Spleen (tissue), 11 donors: ENCODE results near the gene CBX1. TPM values are rescaled to one million over a fixed set of nuclear protein-coding genes. Genes with fewer than 3 reads are reported as not detected.
A peak's percentile ranks its signal among the peaks of the same experiment; 100 is the strongest.

Experiments
- DNase-seq: peaks from one replicate; pipeline ENCODE4 v3.0.0-alpha.2; 2020
- H3K27ac ChIP-seq, 8 donors: fragments of 200-600 bp; sonication (generic) in 7 of 8; 1 replicate in 4 of 8; 2 replicates in 4 of 8; pipeline versions ENCODE4 v1.5.0 to v1.8.0; 2016 to 2021; ENCODE audit warnings: inconsistent platforms in 4 of 8, mild to moderate bottlenecking in 4 of 8, moderate library complexity in 1 of 8
- H3K27me3 ChIP-seq, 7 donors: fragments of 200-600 bp; sonication (generic) in 6 of 7; replicated peaks in 1 of 7; 1 replicate in 4 of 7; 2 replicates in 3 of 7; pipeline versions ENCODE4 v1.5.0 to v1.8.0; 2016 to 2021; ENCODE audit warnings: inconsistent platforms in 3 of 7, mild to moderate bottlenecking in 1 of 7
- H3K36me3 ChIP-seq, 6 donors: fragments of 200-600 bp; sonication (generic) in 5 of 6; 1 replicate in 4 of 6; 2 replicates in 2 of 6; pipeline versions ENCODE4 v1.5.0 to v1.8.0; 2016 to 2021; ENCODE audit warnings: inconsistent platforms in 2 of 6
- H3K4me1 ChIP-seq, 6 donors: fragments of 200-600 bp; sonication (generic) in 5 of 6; 1 replicate in 3 of 6; 2 replicates in 3 of 6; pipeline versions ENCODE4 v1.5.0 to v1.8.0; 2016 to 2021; ENCODE audit warnings: inconsistent platforms in 3 of 6
- H3K4me3 ChIP-seq, 8 donors: fragments of 200-600 bp; sonication (generic) in 7 of 8; 1 replicate in 4 of 8; 2 replicates in 4 of 8; pipeline versions ENCODE4 v1.5.0 to v1.8.0; 2016 to 2021; ENCODE audit warnings: inconsistent platforms in 4 of 8, mild to moderate bottlenecking in 4 of 8, moderate library complexity in 2 of 8
- H3K9me3 ChIP-seq, 8 donors: fragments of 200-600 bp; sonication (generic) in 7 of 8; 1 replicate in 4 of 8; 2 replicates in 4 of 8; pipeline versions ENCODE4 v1.5.0 to v1.8.0; 2016 to 2021; ENCODE audit warnings: inconsistent platforms in 4 of 8
- CTCF ChIP-seq, 11 experiments: fragments of 200-600 bp in 7 of 11; fragments of 450-650 bp in 4 of 11; sonication (generic) in 4 of 11; IDR thresholded peaks in 8 of 11; conservative IDR thresholded peaks in 3 of 11; 1 replicate in 7 of 11; 2 replicates in 4 of 11; pipeline versions ENCODE4 v1.4.0 to v1.8.0; 2016 to 2021; ENCODE audit warnings: antibody characterized with exemption in 11 of 11, inconsistent platforms in 4 of 11, mild to moderate bottlenecking in 1 of 11
- POLR2A ChIP-seq, 3 donors: fragments of 450-650 bp; IDR thresholded peaks; one replicate each; pipeline ENCODE4 v1.5.1; 2017; ENCODE audit warnings: antibody characterized with exemption in 3 of 3, mild to moderate bottlenecking in 1 of 3
- POLR2AphosphoS5 ChIP-seq, 3 donors: sonication (generic); formaldehyde crosslinking; IDR thresholded peaks; one replicate each; pipeline ENCODE4 v1.5.1; 2017; ENCODE audit warnings: antibody characterized with exemption in 3 of 3
- WGBS, 5 donors: extraction: QIAGEN DNeasy Blood & Tissue Kit in 3 of 5; methylation state at CpG; one replicate each; pipeline versions ENCODE4 v1.1.5 to v1.1.7; 2013 to 2018; 5-methylcytosine and 5-hydroxymethylcytosine counted together
- intact Hi-C: fragments of 100-400 bp; cut with DNase I; formaldehyde crosslinking; loops from one replicate; pipeline ENCODE4 v1.15.0; 2023; ENCODE audit warnings: low total_unique reads
- polyA plus RNA-seq, 3 donors: library from polyadenylated mRNA; stranded (reverse); fragments of 200-250 nt; gene quantifications; one replicate each; pipeline ENCODE4 v1.2.1, GENCODE V29; 2013
- total RNA-seq, 7 donors: library from RNA; depleted of rRNA in 3 of 7; stranded (reverse); fragments of >200 nt in 3 of 7; fragmentation: NEBNext Ultra II Directional in 4 of 7; extraction: Animal tissue kit (Norgen Biotek cat#: 25700) in 4 of 7; gene quantifications; one replicate each; pipeline versions ENCODE4 v1.1.0 to v1.2.1, GENCODE V29; 2016 to 2021
- donor health status: healthy with polysubstance abuse.
- donor health status: DM: no; HTN: no; CAD: no; lungs with moderate emphysema.
- donor health status: DM: no; HTN: no; CAD: no.
- donor health status: Bipolar disorder and iron deficiency.
- donor health status: healthy.
- donor health status: DM: no; HTN: no; CAD: no.
- donor health status: DM: yes; HTN: yes; CAD: no.

CBX1 gene
- total and polyA plus RNA-seq, 10 donors, result 19.6 to 36.2 (median 28.6) TPM

GRCh38 chr17:48102798-48103715, 1.8 kb upstream of the CBX1 start:
- Histone ChIP-seq H3K4me3 (no peak overlapping the region), H3K4me1 (peaks cover 12 to 82% (median 36%) of the 10 kb centered on the region in 6 donors), H3K27me3 (no peaks in the 10 kb centered on the region), H3K27ac (peak overlapping the region in 7 of 8 donors; percentile 1 to 94 (median 90)), H3K9me3 (peaks cover 0 to 6% (median 0%) of the 10 kb centered on the region in 8 donors), H3K36me3 (no peaks in the 10 kb centered on the region)
- DNase-seq, result peak; percentile 51
- WGBS, 5 donors, result 28 to 52% (median 38%) methylated on average over 14 of the region's 14 CpGs
- intact Hi-C loops, result no loop called here
- TF ChIP-seq CTCF (IDR thresholded peaks at IDR 0.05 in 8 of 11, conservative IDR thresholded peaks at IDR 0.05 in 3 of 11), result no peak
- no peak for TF ChIP-seq POLR2A (IDR thresholded peaks at IDR 0.05)
- peak in 1 of 3 donors; percentile 25 for TF ChIP-seq POLR2AphosphoS5 (IDR thresholded peaks at IDR 0.05)

- Histone ChIP-seq H3K27me3 (no peaks in the 10 kb centered on the region), H3K9me3 (peaks cover 0 to 6% (median 0%) of the 10 kb centered on the region in 8 donors), H3K4me3 (peak overlapping the region in 4 of 8 donors; percentile 98 to 100 (median 98)), H3K36me3 (no peaks in the 10 kb centered on the region), H3K4me1 (peaks cover 12 to 86% (median 39%) of the 10 kb centered on the region in 6 donors), H3K27ac (peak overlapping the region; percentile 11 to 94 (median 90))
- peak; percentile 63 for DNase-seq
- intact Hi-C loops, result no loop called here
- WGBS, 5 donors, result 65 to 69% (median 67%) methylated on average over 19 of the region's 19 CpGs
- TF ChIP-seq POLR2A (IDR thresholded peaks at IDR 0.05) (no peak), POLR2AphosphoS5 (IDR thresholded peaks at IDR 0.05) (no peak), CTCF (IDR thresholded peaks at IDR 0.05 in 8 of 11, conservative IDR thresholded peaks at IDR 0.05 in 3 of 11) (no peak)
These were observed 919 bp upstream of the CBX1 start for GRCh38 chr17:48102043-48102750.

GRCh38 chr17:48100591-48101011, 677 bp downstream of the CBX1 start:
- H3K27ac ChIP-seq, result peak overlapping the region; percentile 76 to 94 (median 90)
- 2 to 3% (median 2%) methylated on average over 23 of the region's 23 CpGs for WGBS, 5 donors
- no peak for TF ChIP-seq CTCF (IDR thresholded peaks at IDR 0.05 in 8 of 11, conservative IDR thresholded peaks at IDR 0.05 in 3 of 11)
- no peak for TF ChIP-seq POLR2AphosphoS5 (IDR thresholded peaks at IDR 0.05)
- TF ChIP-seq POLR2A (IDR thresholded peaks at IDR 0.05), result no peak
- no peaks in the 10 kb centered on the region for H3K27me3 ChIP-seq
- H3K36me3 ChIP-seq, result peaks cover 0 to 1% (median 0%) of the 10 kb centered on the region in 6 donors
- intact Hi-C loops, result no loop called here
- H3K4me1 ChIP-seq, result peaks cover 12 to 78% (median 31%) of the 10 kb centered on the region in 6 donors
- peak overlapping the region; percentile 82 to 100 (median 98) for H3K4me3 ChIP-seq
- DNase-seq, result no peak
- peaks cover 0 to 6% (median 0%) of the 10 kb centered on the region in 8 donors for H3K9me3 ChIP-seq
